Astrocyte (in vitro differentiated cells and primary cell): Measurements from ENCODE around the gene PKP4. TPM values are rescaled to one million over a fixed set of nuclear protein-coding genes. Genes with fewer than 3 reads are reported as not detected.
A peak's percentile ranks its signal among the peaks of the same experiment; 100 is the strongest.
"Not testable (repeated sequence)": the region's sequence is repeated elsewhere in the genome, so short reads cannot be mapped to it uniquely, and the experiment has no call there.

ENCODE experiments used
- DNase-seq: peaks from one replicate; pipeline ENCODE4 v3.0.0-alpha.2; 2010; ENCODE audit warnings: low read depth
- FAIRE-seq: peaks from 2 replicates; lab custom pipeline; 2011; peaks lifted over from hg19 to GRCh38; lab: Jason Lieb, UNC
- H2AFZ ChIP-seq: 2 replicates; pipeline ENCODE4 v1.6.0; 2012; ENCODE audit warnings: low read depth, low read length, inconsistent platforms
- H3K27ac ChIP-seq: 2 replicates; pipeline ENCODE4 v1.5.1; 2011; ENCODE audit warnings: low read depth, low read length, inconsistent platforms
- H3K27me3 ChIP-seq: 2 replicates; pipeline ENCODE4 v1.6.0; 2011; ENCODE audit warnings: low read length, inconsistent platforms; ENCODE audit not compliant: insufficient read depth
- H3K36me3 ChIP-seq: 2 replicates; pipeline ENCODE4 v1.5.1; 2011; ENCODE audit warnings: low read length, inconsistent platforms; ENCODE audit not compliant: insufficient read depth
- H3K4me1 ChIP-seq: 2 replicates; pipeline ENCODE4 v1.5.1; 2011; ENCODE audit warnings: low read length, inconsistent platforms; ENCODE audit not compliant: insufficient read depth
- H3K4me2 ChIP-seq: 2 replicates; pipeline ENCODE4 v1.6.0; 2012; ENCODE audit warnings: low read length, inconsistent platforms
- H3K4me3 ChIP-seq: 2 replicates; pipeline ENCODE4 v1.5.1; 2011; ENCODE audit warnings: low read depth, mild to moderate bottlenecking, low read length, inconsistent platforms; ENCODE audit not compliant: insufficient read depth
- H3K79me2 ChIP-seq: 2 replicates; pipeline ENCODE4 v1.6.0; 2012; ENCODE audit warnings: mild to moderate bottlenecking, low read length, inconsistent platforms; ENCODE audit not compliant: insufficient read depth
- H3K9ac ChIP-seq: 2 replicates; pipeline ENCODE4 v1.6.0; 2012; ENCODE audit warnings: mild to moderate bottlenecking, low read length, inconsistent platforms
- H3K9me3 ChIP-seq: 2 replicates; pipeline ENCODE4 v1.5.1; 2012; ENCODE audit warnings: low read depth, mild to moderate bottlenecking, low read length, inconsistent platforms; ENCODE audit not compliant: insufficient read depth
- H4K20me1 ChIP-seq: 2 replicates; pipeline ENCODE4 v1.6.0; 2012; ENCODE audit warnings: low read length, inconsistent platforms; ENCODE audit not compliant: insufficient read depth
- H3K27ac Mint-ChIP-seq: one replicate; pipeline ENCODE4 v1.8.0; 2021; ENCODE audit warnings: mild to moderate bottlenecking, mixed read lengths; ENCODE audit not compliant: unreplicated experiment
- H3K27me3 Mint-ChIP-seq: one replicate; pipeline ENCODE4 v1.8.0; 2021; ENCODE audit warnings: low read depth, mixed read lengths; ENCODE audit not compliant: unreplicated experiment
- H3K36me3 Mint-ChIP-seq: one replicate; pipeline ENCODE4 v1.8.0; 2021; ENCODE audit warnings: low read depth, mixed read lengths; ENCODE audit not compliant: unreplicated experiment
- H3K4me1 Mint-ChIP-seq: one replicate; pipeline ENCODE4 v1.8.0; 2021; ENCODE audit warnings: low read depth, mixed read lengths; ENCODE audit not compliant: unreplicated experiment
- H3K4me3 Mint-ChIP-seq: one replicate; pipeline ENCODE4 v1.8.0; 2021; ENCODE audit warnings: mild to moderate bottlenecking, moderate library complexity, mixed read lengths; ENCODE audit not compliant: unreplicated experiment
- H3K9me3 Mint-ChIP-seq: one replicate; pipeline ENCODE4 v1.8.0; 2021; ENCODE audit warnings: mild to moderate bottlenecking, mixed read lengths; ENCODE audit not compliant: unreplicated experiment
- CTCF ChIP-seq: IDR thresholded peaks from 2 replicates; pipeline ENCODE4 v1.5.1; 2011; ENCODE audit warnings: low read depth, mild to moderate bottlenecking, inconsistent platforms, low read length, moderate library complexity; ENCODE audit not compliant: insufficient read depth
- EZH2 ChIP-seq: IDR thresholded peaks from 2 replicates; pipeline ENCODE4 v1.6.1; 2012; ENCODE audit warnings: mild to moderate bottlenecking, low read length, inconsistent platforms; ENCODE audit not compliant: insufficient read depth
- total RNA-seq: library from RNA; stranded (reverse); gene quantifications from 2 replicates; pipeline ENCODE4 v1.2.1, GENCODE V29; 2021

The PKP4 gene
- total RNA-seq, 1 donor from 2014 or later: 38.4 TPM

- not testable (repeated sequence) for H3K4me1 Mint-ChIP-seq, H3K9me3 Mint-ChIP-seq, H3K27me3 ChIP-seq, H3K4me3 ChIP-seq, H3K4me1 ChIP-seq, H3K27me3 Mint-ChIP-seq, FAIRE-seq, H3K79me2 ChIP-seq, H2AFZ ChIP-seq, H3K9me3 ChIP-seq, H3K36me3 ChIP-seq, H3K27ac Mint-ChIP-seq, H3K4me2 ChIP-seq, H3K4me3 Mint-ChIP-seq, H4K20me1 ChIP-seq, DNase-seq, H3K9ac ChIP-seq, H3K27ac ChIP-seq
- peaks cover 15% of the 10 kb centered on the region for H3K36me3 Mint-ChIP-seq
These were observed 16.5 kb downstream of the PKP4 start for GRCh38 chr2:158473300-158473699.

GRCh38 chr2:158473719-158474392 is 17.1 kb downstream of the PKP4 start:
- no peak for TF ChIP-seq CTCF
- no peak for TF ChIP-seq EZH2
- Mint-ChIP-seq H3K36me3 (peaks cover 15% of the 10 kb centered on the region), H3K27ac (no peak overlapping the region), H3K4me1 (peaks cover 8% of the 10 kb centered on the region), H3K9me3 (peaks cover 6% of the 10 kb centered on the region), H3K4me3 (no peak overlapping the region), H3K27me3 (no peaks in the 10 kb centered on the region)
- no peak overlapping the region for H3K27ac ChIP-seq
- H3K79me2 ChIP-seq: no peaks in the 10 kb centered on the region
- no peak overlapping the region for H2AFZ ChIP-seq
- H4K20me1 ChIP-seq: peaks cover 4% of the 10 kb centered on the region
- no peaks in the 10 kb centered on the region for H3K9me3 ChIP-seq
- H3K27me3 ChIP-seq: no peaks in the 10 kb centered on the region
- H3K4me3 ChIP-seq: no peak overlapping the region
- DNase-seq (no peak), FAIRE-seq (peak; percentile 34)
- H3K4me2 ChIP-seq: no peak overlapping the region
- H3K4me1 ChIP-seq: no peaks in the 10 kb centered on the region
- H3K36me3 ChIP-seq: peaks cover 3% of the 10 kb centered on the region
- no peak overlapping the region for H3K9ac ChIP-seq

- peaks cover 15% of the 10 kb centered on the region for H3K36me3 Mint-ChIP-seq
- not testable (repeated sequence) for H3K9ac ChIP-seq, H3K4me2 ChIP-seq, H2AFZ ChIP-seq, H3K27ac Mint-ChIP-seq, H3K9me3 ChIP-seq, H3K79me2 ChIP-seq, H3K4me3 ChIP-seq, H3K36me3 ChIP-seq, H3K27ac ChIP-seq, H3K4me1 ChIP-seq, DNase-seq, FAIRE-seq, H3K4me3 Mint-ChIP-seq, H3K9me3 Mint-ChIP-seq, H3K27me3 Mint-ChIP-seq, H4K20me1 ChIP-seq, H3K4me1 Mint-ChIP-seq, H3K27me3 ChIP-seq
These were observed 17.8 kb downstream of the PKP4 start for GRCh38 chr2:158474526-158475011.
